Neural progenitor cell (in vitro differentiated cells): Measurements from ENCODE around the gene PPP5C. TPM values are rescaled to one million over a fixed set of nuclear protein-coding genes. Genes with fewer than 3 reads are reported as not detected.

ENCODE experiments used
- DNase-seq: peaks from one replicate; pipeline ENCODE4 v3.0.0-alpha.2; 2016; ENCODE audit warnings: low spot score
- H2AFZ ChIP-seq: fragments of 200-600 bp; sonication (generic); replicated peaks from 2 replicates; pipeline ENCODE4 v1.6.1; 2016; ENCODE audit warnings: antibody characterized with exemption
- H3F3A ChIP-seq: fragments of 200-600 bp; sonication (generic); 2 replicates; pipeline ENCODE4 v1.6.1; 2016; ENCODE audit warnings: antibody characterized with exemption, low read depth
- H3K27ac ChIP-seq: fragments of 200-600 bp; sonication (generic); 2 replicates; pipeline ENCODE4 v1.5.1; 2016; ENCODE audit warnings: mild to moderate bottlenecking
- H3K27me3 ChIP-seq: fragments of 200-600 bp; sonication (generic); 2 replicates; pipeline ENCODE4 v1.6.1; 2016; ENCODE audit warnings: mild to moderate bottlenecking, moderate library complexity
- H3K36me3 ChIP-seq: fragments of 200-600 bp; sonication (generic); 2 replicates; pipeline ENCODE4 v1.5.1; 2016
- H3K4me1 ChIP-seq: fragments of 200-600 bp; sonication (generic); 2 replicates; pipeline ENCODE4 v1.6.1; 2016; ENCODE audit warnings: mixed run types
- H3K4me2 ChIP-seq: fragments of 200-600 bp; sonication (generic); 2 replicates; pipeline ENCODE4 v1.6.1; 2016
- H3K4me3 ChIP-seq: fragments of 200-600 bp; sonication (generic); 2 replicates; pipeline ENCODE4 v1.5.1; 2016
- H3K79me2 ChIP-seq: fragments of 200-600 bp; sonication (generic); 2 replicates; pipeline ENCODE4 v1.6.1; 2016; ENCODE audit warnings: low read depth
- H3K9ac ChIP-seq: fragments of 200-600 bp; sonication (generic); 2 replicates; pipeline ENCODE4 v1.6.1; 2016
- H3K9me3 ChIP-seq: fragments of 200-600 bp; sonication (generic); 2 replicates; pipeline ENCODE4 v1.5.1; 2016; ENCODE audit warnings: low read depth
- H4K20me1 ChIP-seq: fragments of 200-600 bp; sonication (generic); 2 replicates; pipeline ENCODE4 v1.6.1; 2016; ENCODE audit warnings: low read depth
- H3K27ac Mint-ChIP-seq: 3 replicates; pipeline ENCODE4 v1.8.0; 2021; ENCODE audit warnings: mixed read lengths
- H3K27me3 Mint-ChIP-seq: 2 replicates; pipeline ENCODE4 v1.8.0; 2022; ENCODE audit warnings: low read depth, mild to moderate bottlenecking, inconsistent platforms, moderate library complexity, mixed read lengths; ENCODE audit not compliant: insufficient read depth
- H3K36me3 Mint-ChIP-seq: 3 replicates; pipeline ENCODE4 v1.8.0; 2021; ENCODE audit warnings: mixed read lengths
- H3K4me1 Mint-ChIP-seq: 3 replicates; pipeline ENCODE4 v1.8.0; 2021; ENCODE audit warnings: mixed read lengths
- H3K4me3 Mint-ChIP-seq: 3 replicates; pipeline ENCODE4 v1.8.0; 2021; ENCODE audit warnings: mild to moderate bottlenecking, moderate library complexity, mixed read lengths
- H3K9me3 Mint-ChIP-seq: 3 replicates; pipeline ENCODE4 v1.8.0; 2020; ENCODE audit warnings: mixed read lengths
- CTCF ChIP-seq: fragments of 200-600 bp; sonication (generic); IDR thresholded peaks from 2 replicates; pipeline ENCODE4 v1.5.1; 2017; ENCODE audit warnings: antibody characterized with exemption, mild to moderate bottlenecking
- EZH2 ChIP-seq: fragments of 200-600 bp; sonication (generic); IDR thresholded peaks from 2 replicates; pipeline ENCODE4 v1.6.1; 2017; ENCODE audit warnings: antibody characterized with exemption, mild to moderate bottlenecking, moderate library complexity
- EZH2phosphoT487 ChIP-seq: fragments of 200-600 bp; sonication (generic); IDR thresholded peaks from 2 replicates; pipeline ENCODE4 v1.6.1; 2017; ENCODE audit warnings: antibody characterized with exemption
- total RNA-seq: library from RNA; depleted of rRNA; stranded (reverse); fragments of >200 nt; gene quantifications from 2 replicates; pipeline ENCODE4 v1.2.3, GENCODE V29; 2015; ENCODE audit warnings: low replicate concordance

Gene PPP5C
- total RNA-seq, 1 donor from 2014 or later = 63.5 TPM

DNA sequence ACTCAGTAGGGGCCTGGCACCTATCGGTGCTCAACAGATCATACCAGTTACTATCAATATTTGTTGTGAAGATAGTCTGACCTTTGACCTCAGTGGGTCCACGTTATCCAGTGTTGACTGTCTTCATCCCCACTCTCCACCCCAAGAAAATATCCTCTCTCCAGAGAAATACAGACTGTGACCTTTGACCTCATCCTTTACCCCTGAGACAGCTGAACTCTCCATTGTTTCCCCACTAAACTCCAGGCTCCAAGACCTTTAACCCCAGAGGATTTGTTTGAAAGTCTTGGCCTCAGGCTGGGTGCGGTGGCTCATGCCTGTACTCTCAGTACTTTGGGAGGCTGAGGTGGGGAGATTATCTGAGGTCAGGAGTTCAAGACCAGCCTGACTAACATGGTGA lies 22.6 kb upstream of the PPP5C start:
- Histone ChIP-seq H3K4me2 (no peak overlapping the region), H3K9me3 (no peaks in the 10 kb centered on the region), H3K36me3 (peaks cover 27% of the 10 kb centered on the region), H3F3A (no peaks in the 10 kb centered on the region), H4K20me1 (no peaks in the 10 kb centered on the region), H3K9ac (no peak overlapping the region), H2AFZ (no peak overlapping the region), H3K27me3 (no peaks in the 10 kb centered on the region), H3K4me3 (no peak overlapping the region), H3K79me2 (no peaks in the 10 kb centered on the region), H3K27ac (no peak overlapping the region), H3K4me1 (no peaks in the 10 kb centered on the region)
- no peaks in the 10 kb centered on the region for H3K27me3 Mint-ChIP-seq
- H3K27ac Mint-ChIP-seq = no peak overlapping the region
- H3K4me3 Mint-ChIP-seq = peak overlapping the region; percentile 57
- H3K4me1 Mint-ChIP-seq = no peaks in the 10 kb centered on the region
- TF ChIP-seq CTCF (no peak), EZH2phosphoT487 (no peak), EZH2 (no peak)
- H3K9me3 Mint-ChIP-seq = peaks cover 28% of the 10 kb centered on the region
- DNase-seq = no peak
- peaks cover 32% of the 10 kb centered on the region for H3K36me3 Mint-ChIP-seq

DNA sequence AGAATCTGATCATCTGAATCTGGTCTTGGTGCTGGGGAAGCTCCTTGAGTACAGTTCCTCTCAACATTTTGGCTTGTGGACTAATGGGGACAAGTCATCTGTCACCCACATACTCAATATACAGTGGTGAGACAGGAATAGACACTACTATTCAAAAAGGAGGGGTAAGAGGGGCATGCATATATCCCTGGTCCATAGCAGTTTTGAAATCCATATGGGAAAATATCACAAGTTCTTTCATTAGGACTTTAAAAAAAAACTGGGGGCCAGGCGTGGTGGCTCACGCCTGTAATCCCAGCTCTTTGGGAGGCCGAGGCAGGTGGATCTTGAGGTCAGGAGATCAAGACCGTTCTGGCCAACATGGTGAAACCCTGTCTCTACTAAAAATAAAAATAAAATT lies 20.3 kb upstream of the PPP5C start:
- Mint-ChIP-seq H3K4me3 (no peak overlapping the region), H3K9me3 (peaks cover 31% of the 10 kb centered on the region), H3K4me1 (no peaks in the 10 kb centered on the region), H3K36me3 (peaks cover 40% of the 10 kb centered on the region), H3K27me3 (peaks cover 4% of the 10 kb centered on the region), H3K27ac (no peak overlapping the region)
- Histone ChIP-seq H3K4me1 (no peaks in the 10 kb centered on the region), H3K9me3 (no peaks in the 10 kb centered on the region), H3K79me2 (no peaks in the 10 kb centered on the region), H4K20me1 (no peaks in the 10 kb centered on the region), H3K36me3 (peaks cover 27% of the 10 kb centered on the region), H3F3A (no peaks in the 10 kb centered on the region), H2AFZ (no peak overlapping the region), H3K4me2 (no peak overlapping the region), H3K27ac (no peak overlapping the region), H3K9ac (no peak overlapping the region), H3K4me3 (no peak overlapping the region), H3K27me3 (no peaks in the 10 kb centered on the region)
- no peak for TF ChIP-seq EZH2
- no peak for TF ChIP-seq EZH2phosphoT487
- TF ChIP-seq CTCF = no peak
- no peak for DNase-seq

DNA sequence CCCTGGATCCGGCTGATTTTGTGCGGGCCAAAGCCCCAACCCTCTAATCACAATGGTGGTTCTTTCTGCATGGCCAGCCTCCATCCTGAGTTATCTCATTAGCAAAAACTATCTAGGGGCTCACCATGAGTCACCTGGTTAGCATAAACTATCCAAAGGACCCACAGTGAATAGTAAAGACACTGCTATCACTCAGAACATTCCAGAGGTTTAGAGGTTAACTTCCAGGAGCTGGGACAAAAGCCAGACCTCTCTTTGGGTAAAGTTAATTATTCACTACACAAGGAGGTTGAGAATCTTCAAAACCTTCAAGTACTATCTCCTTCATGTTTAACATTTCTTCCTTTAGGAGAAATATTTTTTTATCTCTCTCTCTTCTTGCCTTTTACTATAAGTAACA lies 18.8 kb upstream of the PPP5C start:
- Histone ChIP-seq H3K27me3 (no peaks in the 10 kb centered on the region), H3K9ac (no peak overlapping the region), H3K36me3 (peaks cover 27% of the 10 kb centered on the region), H3K4me3 (no peak overlapping the region), H3K27ac (no peak overlapping the region), H4K20me1 (no peaks in the 10 kb centered on the region), H3K4me2 (no peak overlapping the region), H2AFZ (no peak overlapping the region), H3K4me1 (no peaks in the 10 kb centered on the region), H3F3A (no peaks in the 10 kb centered on the region), H3K9me3 (no peaks in the 10 kb centered on the region), H3K79me2 (no peaks in the 10 kb centered on the region)
- DNase-seq = no peak
- H3K9me3 Mint-ChIP-seq = peaks cover 31% of the 10 kb centered on the region
- H3K36me3 Mint-ChIP-seq = peaks cover 40% of the 10 kb centered on the region
- peaks cover 4% of the 10 kb centered on the region for H3K27me3 Mint-ChIP-seq
- H3K4me3 Mint-ChIP-seq = no peak overlapping the region
- H3K4me1 Mint-ChIP-seq = no peaks in the 10 kb centered on the region
- TF ChIP-seq EZH2 (no peak), CTCF (no peak), EZH2phosphoT487 (no peak)
- no peak overlapping the region for H3K27ac Mint-ChIP-seq
